ENCODE results near the gene UGT1A3.
"Not testable (repeated sequence)": the region's sequence is repeated elsewhere in the genome, so short reads cannot be mapped to it uniquely, and the experiment has no call there.

UGT1A3 gene

DNA sequence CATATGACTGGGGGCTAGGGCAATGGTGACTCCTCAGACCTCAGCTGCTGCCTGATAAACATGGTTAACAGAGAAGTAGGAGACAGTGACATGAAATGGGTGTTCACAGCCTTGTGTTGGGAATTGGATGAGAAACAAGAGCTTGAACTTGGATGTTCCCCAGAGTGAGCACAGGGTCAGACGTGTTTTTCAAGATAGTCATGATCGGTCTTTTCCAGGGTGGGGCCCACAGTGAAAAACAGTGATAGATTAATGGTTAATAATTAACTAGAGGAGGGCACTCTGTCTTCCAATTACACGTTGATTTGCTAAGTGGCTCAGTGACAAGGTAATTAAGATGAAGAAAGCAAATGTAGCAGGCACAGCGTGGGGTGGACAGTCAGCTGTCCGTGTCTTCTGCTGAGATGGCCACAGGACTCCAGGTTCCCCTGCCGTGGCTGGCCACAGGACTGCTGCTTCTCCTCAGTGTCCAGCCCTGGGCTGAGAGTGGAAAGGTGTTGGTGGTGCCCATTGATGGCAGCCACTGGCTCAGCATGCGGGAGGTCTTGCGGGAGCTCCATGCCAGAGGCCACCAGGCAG, at the start of gene UGT1A3:
Gene UGT1A3 (plus strand): TSS at position 320 of the 579 bp plus-strand sequence. CDS start 85 bp downstream, at position 405.
- no peak for DNase-seq

DNA sequence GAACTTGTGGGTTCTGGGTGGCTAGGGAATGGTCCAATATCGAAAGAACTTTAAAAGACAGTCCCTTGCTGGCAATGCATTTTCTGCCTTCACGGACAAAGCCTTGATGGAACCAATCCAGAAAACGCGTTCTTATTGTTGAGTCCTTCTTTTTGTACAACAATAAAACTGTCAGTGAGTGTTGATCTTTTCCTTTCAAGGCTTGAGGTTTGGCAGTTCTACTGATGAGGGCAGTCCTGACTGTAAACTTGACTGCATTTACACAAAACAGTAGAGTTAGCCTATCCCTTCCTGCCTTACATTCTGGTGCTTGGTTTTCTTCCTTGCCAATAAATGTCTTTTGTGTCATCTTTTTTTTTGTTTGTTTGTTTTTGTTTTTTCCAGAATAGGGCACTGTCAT, 49.6 kb upstream of the UGT1A3 start:
- no peak for DNase-seq

DNA sequence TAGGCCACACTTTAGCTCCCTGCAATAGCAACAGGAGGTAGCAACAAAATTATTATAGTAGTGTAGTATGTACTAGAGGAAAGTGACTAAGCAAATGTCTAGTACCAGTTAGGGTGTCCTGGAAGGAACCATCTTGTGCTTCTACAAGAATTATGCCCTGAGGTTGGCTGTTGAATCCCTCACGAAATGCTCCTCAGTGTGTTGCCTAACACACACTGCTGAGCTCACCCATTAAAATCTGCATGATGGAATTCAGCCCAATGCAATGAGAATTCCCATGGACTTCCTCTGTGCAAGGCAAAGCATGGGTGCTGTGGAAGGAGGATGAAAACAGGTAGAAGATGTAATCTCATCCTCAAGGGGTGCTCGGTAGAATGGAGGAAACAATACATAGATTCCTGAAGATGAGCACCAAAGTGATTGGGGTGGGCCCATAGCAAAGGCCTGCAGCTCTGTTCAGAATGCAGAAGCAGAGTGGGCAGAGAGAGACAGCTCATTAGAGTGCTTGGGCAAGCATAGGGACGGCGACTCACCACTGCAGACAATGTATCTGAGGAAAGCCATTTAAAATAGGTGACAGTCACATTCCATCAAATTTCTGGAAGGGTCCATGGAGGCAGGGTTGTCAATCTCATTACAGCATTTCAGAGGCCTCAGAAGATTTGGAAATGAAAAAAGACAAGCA, 48.3 kb upstream of the UGT1A3 start:
- DNase-seq, result no peak

DNA sequence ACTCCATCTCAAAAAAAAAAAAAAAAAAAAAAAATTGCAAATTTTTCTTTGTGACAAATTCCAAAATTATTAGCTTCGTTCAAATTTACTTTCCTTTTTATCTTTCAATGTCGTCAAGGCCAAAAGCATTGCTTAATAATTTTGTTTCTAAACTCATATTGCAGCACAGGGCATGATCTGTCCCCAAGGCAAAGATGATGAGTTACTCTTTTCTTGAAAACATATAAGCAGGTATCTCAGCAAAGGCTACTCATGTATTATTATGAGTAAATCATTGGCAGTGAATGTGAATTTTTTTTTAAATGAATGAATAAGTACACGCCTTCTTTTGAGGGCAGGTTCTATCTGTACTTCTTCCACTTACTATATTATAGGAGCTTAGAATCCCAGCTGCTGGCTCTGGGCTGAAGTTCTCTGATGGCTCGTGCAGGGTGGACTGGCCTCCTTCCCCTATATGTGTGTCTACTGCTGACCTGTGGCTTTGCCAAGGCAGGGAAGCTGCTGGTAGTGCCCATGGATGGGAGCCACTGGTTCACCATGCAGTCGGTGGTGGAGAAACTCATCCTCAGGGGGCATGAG, 47.2 kb upstream of the UGT1A3 start, which contains the start of gene UGT1A7:
Gene UGT1A7 (plus strand): TSS at position 381 of the 579 bp plus-strand sequence. CDS start 37 bp downstream, at position 418.
- no peak for DNase-seq

DNA sequence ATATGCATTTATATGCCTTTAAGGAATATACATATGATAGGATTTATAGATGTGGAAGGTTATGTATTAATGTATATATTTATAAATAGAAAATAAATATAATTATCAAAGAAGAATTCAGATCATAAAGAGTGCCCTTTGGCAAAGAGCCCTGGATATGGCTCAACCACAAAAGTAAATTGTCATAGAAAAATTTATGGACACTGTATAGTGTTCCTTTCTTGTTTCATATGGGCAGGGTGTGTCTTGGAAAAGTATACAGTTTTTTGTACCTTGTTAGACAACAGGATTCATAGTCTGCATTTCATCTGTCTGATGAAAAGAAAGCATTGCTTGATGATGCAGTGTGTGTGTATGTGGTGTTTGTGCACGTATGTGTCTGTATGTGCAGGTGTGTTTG, 44.2 kb upstream of the UGT1A3 start:
- DNase-seq, result no peak

DNA sequence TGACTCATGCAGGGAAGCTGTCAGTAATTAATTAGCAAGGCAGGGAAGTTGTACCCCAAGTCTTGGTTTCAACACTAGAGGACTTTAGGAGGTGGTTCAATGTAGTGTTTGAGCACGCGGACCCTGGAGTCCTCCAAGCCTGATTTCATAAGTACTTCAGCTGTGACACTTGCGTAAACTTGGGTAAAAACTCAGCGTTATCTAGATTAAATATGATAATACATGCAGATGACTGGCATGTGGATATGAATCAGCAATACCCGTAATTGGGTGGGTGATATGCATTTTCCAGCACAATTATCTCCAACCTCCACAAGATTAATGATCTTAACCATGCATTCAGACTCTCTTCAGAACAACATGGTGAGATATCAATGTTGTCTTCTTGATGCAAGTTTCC, 41.9 kb upstream of the UGT1A3 start:
- DNase-seq, result no peak

DNA sequence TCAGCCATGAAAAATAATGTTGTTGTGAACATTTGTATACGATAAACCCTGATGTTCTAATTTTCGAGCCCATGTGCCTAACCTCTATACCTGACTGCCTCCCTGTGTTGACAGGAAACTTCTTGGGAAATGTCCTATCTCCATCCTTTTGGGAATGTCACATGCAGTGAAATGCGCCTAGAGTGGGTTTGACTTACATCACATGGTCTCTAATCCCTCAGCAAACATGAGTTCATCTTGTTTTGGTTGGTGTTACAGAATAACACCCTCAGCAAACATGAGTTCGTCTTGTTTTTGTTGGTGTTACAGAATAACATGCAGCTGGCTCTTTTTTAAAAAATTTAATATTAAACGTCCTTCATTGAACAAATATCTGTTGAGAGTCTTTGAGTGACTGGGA, 40.5 kb upstream of the UGT1A3 start:
- no peak for DNase-seq

DNA sequence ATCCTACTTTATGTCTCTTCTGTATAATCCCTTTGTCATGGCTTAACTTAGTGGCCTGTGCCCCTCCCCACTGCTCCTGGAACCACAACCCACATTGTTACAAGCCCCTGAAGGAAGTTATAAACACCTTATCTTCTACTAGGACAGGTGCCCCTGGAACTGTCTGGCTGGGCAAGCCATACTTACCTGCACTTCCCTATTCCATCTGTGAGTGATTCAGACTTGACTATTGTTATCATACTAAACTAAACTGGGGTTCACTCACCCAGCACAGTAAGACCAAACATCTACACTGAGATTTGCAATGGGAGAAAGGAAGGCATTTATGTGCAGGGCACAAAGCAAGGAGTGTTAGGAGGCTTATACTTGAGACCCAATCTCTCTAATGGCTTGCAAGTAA, 39.8 kb upstream of the UGT1A3 start:
- DNase-seq, result no peak

DNA sequence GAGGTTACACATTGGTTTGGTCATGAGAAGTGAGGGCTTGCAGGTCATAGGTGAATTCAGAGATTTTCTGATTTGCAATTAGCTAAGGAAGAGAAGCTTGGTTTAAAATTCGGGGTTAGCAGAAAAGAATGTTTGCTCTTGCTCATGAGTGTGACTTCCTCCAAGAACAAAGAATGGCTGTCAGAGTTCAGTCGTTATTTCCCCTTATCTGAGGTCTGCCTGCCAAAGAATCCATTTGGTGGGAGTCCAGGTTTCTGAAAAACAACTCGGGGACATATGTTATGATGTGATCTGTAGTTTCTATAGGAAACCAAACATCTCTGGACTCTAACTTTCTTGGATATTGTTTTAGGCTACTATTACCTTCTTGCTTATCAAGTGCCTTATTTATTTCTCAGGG, 39.3 kb upstream of the UGT1A3 start:
- DNase-seq, result no peak

DNA sequence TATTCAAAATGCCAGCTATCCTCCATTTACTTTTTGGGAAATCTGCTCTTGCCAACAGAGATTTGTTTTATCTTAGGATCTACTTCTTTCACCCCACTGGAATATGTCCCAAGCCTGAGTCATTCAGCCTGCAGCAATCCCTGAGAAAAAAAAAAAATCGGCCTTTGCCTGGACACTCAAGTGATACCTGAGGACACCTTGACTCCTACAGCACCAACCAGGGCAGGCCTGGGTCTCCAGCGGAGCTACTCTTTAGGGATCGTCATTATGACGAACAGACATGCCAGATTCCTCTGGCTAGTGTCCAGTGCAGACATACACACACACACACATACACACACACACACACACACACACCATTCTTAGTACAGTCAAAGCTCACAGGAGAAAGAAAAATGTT, 38.4 kb upstream of the UGT1A3 start:
- DNase-seq, result no peak

DNA sequence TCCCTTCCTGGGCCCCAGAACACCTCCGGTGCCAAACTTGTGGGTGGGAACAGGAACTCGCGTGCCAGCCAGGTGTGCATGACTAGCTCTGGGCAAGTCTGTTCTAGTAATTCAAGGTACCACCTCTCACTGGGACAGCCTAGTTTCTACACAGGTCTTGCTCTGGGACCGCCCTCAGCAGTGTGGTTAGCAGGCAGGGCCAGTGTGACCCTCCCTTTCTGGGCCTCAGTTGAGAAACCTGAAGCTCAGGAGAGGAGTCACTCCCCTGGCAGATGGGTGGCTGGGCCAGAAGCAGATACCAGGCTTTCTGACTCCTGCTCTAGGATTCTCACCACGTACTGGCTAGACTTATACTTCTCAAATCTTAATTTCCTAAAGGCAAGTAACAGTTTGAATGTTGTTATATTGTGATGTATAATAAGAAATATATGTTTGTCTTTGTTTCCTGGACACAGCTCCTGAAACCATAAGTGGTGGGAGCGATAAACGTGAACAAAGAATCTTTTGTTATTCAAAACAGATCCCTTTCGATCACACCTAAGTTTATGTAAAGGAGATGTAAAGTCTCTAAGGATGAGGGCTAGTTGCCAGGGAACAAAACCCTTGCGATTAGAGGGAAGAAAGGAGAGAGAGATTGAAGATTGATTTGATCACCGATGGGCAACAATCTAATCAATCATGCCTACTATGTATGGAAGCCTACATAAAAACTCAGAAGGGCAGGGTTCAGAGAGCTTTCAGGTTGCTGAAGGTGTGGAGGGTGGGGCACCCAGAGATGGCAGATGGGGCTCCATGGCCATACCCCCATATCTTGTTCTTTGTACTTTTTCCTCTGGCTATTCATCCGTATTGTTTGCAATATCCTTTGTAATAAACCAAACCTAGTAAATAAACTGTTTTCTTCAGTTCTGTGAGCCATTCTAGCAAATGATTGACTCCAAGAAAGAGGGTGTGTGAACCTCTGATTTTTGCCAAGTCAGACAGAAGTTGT, 37.1 kb upstream of the UGT1A3 start:
- DNase-seq, result no peak

DNA sequence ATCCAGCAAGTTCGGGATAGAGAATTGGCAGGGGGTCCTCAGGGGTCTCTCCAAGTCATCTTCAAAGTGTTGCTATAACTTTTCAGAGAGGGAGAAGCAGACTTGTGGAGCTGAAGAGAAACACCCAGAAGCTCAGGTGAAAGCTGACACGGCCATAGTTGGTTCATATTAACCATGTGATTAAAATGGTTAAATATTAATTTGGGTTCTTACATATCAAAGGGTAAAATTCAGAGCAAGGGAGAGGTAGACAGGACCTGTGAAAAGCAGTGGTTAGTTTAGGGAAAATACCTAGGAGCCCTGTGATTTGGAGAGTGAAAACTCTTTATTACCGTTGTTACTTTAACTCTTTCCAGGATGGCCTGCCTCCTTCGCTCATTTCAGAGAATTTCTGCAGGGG, 36.2 kb upstream of the UGT1A3 start, which contains the start of gene UGT1A6:
Gene UGT1A6 (plus strand): TSS at position 243 of the 400 bp plus-strand sequence. CDS start 115 bp downstream, at position 358.
- no peak for DNase-seq

DNA sequence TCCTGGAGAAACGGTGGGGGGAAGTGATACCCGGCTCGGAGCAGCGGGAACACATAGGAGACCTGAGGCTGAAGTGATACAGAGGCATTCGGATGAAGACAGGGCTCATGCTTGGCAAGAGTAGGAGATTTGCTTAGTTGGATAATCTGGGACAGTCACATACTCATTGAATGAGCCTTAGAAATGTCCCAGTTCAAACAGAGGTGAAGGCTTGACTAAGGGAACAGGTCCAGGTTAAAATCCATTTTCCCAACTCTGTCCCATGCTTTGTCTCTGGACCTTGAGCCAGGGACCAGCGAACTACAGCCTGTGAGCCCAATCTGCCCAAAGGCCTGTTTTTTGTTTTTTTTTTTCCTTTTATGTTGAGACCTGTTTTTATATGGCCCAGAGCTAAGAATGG, 34.9 kb upstream of the UGT1A3 start:
- no peak for DNase-seq

DNA sequence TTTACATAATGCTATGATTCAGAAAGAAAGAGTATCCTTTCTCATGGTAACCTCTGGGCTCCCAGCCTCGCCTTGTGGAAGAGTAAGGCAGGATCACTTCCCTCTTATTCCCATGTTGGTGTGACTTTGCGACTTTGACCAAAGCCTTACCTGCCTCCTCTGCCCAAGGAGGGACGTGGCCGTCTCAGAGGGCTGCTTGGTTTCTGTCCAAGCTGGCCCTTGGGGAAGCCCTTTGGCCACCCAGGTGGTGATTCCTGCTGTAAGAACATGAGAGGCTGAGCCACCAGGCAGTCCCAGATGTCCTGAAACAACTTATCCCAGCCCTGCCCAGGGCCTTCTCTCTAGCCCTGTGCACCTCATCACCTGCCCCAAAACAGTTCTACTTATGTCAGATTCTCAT, 30.1 kb upstream of the UGT1A3 start:
- no peak for DNase-seq

DNA sequence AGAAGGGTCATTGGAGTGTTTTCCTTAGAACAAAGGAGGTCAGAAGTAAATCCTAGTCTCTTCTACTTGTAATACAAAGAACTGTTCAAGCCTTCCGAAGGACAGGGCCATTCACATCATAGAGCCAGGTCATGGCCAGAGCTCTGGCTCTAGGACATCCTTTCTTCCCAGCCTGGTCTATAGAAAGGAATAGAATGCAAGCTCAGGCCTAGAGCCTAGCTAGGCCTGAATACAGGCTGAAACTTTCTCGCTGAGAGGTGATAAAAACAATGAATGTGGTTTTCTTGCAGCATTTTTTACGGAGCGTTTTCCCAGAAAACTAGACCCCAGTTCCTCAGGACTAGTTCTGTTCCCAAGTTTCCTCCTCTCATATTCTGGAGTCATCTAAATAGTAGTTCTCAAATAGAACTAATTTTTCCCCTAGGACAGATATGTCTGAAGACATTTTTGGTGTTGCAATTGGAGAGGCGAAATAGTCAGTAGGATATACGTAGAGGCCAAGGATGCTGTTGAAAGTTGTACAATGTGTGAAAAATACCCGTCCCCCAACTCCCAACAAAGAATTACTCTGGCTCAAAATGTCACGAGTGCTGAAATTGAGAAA, 29.3 kb upstream of the UGT1A3 start:
- DNase-seq, result no peak

DNA sequence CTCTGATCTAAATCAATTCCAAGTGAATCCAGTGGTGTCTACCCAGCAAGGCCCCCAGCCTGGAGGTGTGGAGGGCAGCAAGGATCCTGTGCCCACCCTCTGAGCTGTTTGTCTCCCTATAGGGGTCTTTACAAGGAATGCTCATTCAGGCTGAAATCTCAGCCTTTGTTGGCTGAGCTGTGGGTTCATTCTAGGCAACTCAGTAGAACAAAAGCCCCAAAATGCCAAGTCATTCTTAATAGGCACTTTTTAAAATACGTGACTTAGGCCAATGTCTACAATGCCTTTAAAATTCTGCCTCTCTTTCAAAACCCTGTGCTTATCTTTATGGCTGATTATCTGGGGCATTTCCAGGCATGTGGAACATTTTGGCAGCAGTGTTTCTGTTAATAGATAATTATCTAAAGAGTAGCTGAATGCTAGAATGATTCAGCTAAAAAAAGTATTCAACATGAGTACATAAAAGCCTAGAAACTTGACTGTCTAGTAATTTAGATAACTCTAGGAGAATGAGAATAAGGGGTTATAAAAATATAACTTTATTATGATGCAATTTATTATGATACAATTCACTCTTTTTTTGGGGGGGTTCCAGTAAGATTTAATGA, 28.7 kb upstream of the UGT1A3 start:
- no peak for DNase-seq

DNA sequence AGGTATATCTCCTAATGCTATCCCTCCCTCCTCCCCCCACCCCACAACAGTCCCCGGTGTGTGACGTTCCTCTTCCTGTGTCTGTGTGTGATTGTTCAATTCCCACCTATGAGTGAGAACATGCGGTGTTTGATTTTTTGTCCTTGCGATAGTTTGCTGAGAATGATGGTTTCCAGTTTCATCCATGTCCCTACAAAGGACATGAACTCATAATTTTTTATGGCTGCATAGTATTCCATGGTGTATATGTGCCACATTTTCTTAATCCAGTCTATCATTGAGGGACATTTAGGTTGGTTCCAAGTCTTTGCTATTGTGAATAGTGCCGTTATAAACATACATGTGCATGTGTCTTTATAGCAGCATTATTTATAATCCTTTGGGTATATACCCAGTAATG, 28.0 kb upstream of the UGT1A3 start:
- not testable (repeated sequence) for DNase-seq

DNA sequence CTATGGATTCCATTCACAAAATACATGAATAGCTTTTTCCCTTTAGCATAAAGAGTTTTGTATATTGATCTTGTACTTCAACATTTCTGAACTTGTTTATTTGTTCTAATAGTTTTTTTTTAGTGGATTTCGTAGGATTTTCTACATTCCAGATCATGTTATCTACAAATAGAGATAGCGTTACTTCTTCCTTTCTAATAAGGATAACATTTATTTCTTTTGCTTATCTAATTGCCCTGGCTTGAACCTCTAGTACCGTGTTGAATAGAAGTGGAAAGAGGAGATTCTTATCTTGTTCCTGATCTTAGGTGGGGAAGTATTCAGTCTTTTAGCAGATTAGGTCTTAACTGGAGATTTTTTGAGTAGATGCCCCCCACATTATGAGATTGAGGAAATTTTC, 26.6 kb upstream of the UGT1A3 start:
- no peak for DNase-seq

DNA sequence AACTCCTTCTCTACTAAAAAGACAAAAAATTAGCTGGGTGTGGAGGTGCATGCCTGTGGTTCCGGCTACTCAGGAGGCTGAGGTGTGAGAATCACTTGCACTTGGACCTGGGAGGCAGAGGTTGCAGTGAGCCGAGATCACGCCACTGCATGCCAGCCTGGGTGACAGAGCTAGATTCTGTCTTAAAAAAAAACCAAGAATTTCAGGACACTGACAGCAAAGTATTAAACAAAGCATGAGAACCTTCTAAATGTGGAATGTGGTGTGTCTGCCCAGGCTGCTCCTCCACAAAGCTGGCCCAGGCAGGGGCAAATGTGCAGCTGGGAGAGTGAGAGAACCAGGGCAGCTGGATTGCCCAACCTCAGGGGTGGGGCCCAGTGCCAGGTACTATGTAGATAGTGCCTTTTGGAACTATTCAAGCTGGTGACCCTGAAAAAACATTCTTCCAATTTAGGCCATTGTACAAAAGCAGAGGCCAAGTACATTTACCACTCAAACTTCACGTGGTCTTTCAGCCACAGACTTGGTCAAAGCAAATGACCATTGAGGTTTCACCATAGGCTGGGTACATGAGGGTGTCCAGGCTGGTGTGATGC, 22.8 kb upstream of the UGT1A3 start:
- no peak for DNase-seq

DNA sequence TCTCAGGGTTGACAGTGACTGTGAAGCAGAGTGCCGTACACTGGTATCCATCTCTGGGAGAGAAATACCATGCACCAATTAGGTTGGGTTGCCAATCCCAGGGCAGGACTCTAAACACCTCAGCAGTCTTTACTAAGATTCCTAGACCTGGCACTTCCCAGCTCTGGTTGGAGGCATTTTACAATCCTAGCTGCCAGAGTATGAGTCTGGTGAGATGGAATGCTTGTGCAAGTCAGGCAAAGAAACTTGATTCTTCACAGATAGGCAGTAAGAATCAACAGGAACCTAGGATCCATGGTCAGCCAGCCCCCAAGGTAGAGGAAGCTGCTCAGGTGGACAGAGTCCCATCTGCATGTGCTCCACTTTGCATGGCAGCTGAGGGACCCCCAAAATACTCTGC, 22.1 kb upstream of the UGT1A3 start:
- no peak for DNase-seq

DNA sequence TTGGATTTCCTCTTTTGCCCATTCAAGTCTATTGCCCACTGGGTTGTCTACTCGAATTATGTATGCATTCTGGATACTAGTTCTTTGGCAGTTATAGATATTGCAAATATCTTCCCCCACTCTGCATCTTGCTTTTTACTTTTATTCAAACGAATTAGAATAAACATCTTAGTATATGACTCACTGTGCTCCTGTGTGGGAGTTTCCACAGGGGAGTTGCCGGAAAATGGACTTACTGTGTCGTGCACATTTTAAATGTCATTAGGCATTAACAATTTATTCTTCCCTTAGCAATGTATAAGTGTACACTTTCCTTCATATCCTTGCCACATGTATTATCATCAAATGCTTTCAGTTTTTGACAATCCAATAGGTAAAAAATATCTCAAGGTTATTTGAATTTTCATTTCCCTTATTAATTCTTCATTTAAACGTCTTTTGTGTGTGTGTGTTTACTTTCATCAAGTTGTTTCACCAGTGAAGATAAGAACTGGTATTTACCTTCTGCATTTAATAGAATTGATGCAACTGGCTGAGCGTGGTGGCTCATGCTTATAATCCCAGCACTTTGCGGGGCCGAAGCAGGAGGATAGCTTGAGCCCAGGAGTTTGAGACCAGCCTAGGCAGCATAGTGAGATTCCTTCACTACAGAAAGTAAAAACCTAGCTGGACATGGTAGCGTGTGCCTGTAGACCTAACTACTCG, 20.8 kb upstream of the UGT1A3 start:
- no peak for DNase-seq

Data from CD4-positive, alpha-beta T cell treated with Interferon gamma for 1 hour (primary cell).